PFSK-1 (cell line): ENCODE measurements around the gene RAD9B.

Experiments used
- FOXP2 ChIP-seq: optimal IDR thresholded peaks from 2 replicates; pipeline ENCODE3; 2011; ENCODE audit warnings: borderline replicate concordance, control low read depth, inconsistent platforms; ENCODE audit not compliant: insufficient read depth; ENCODE audit errors: extremely low read length, extremely low read depth
- POLR2AphosphoS5 ChIP-seq: IDR thresholded peaks from 2 replicates; pipeline ENCODE4 v1.6.1; 2012; ENCODE audit warnings: low read depth, mild to moderate bottlenecking, control low read depth, low read length, moderate library complexity
- SIN3A ChIP-seq: IDR thresholded peaks from 2 replicates; pipeline ENCODE4 v1.6.1; 2012; ENCODE audit warnings: mild to moderate bottlenecking, low read length, moderate library complexity, borderline replicate concordance; ENCODE audit not compliant: insufficient read depth
- TAF1 ChIP-seq: IDR thresholded peaks from 2 replicates; pipeline ENCODE4 v1.6.1; 2012; ENCODE audit warnings: low read length, control low read depth, borderline replicate concordance; ENCODE audit not compliant: insufficient read depth
- TF ChIP-seq, protein P1 (sequence below), 2 experiments: IDR thresholded peaks; 2 replicates each; pipeline versions ENCODE4 v1.6.1 to v1.8.0; 2011 to 2012; ENCODE audit warnings: low read depth in 2 of 2, low read length in 2 of 2, control low read depth in 1 of 2, inconsistent platforms in 1 of 2, mild to moderate bottlenecking in 1 of 2, moderate library complexity in 1 of 2; ENCODE audit not compliant: insufficient read depth in 1 of 2

RAD9B gene

DNA sequence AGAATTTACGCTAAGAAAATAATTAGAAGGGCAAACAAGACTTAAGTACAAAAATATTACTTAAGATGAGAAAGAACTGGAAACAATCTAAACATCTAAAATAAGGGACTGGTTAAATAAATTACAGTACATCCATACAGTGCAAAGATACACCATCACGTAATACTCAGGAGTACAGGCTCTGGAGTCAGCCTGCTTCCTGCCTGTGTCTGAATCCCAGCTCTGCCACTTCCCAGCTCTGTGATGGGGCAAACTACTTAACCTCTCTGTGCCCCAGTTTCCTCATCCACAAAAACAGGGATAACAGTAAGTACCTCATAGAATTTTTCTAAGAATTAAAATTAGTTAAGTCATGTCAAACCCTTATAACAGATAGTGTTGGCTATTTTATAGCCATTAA is 45.0 kb downstream of the RAD9B start:
- no peak for TF ChIP-seq FOXP2
- no peak for TF ChIP-seq TAF1
- TF ChIP-seq, protein P1, sequence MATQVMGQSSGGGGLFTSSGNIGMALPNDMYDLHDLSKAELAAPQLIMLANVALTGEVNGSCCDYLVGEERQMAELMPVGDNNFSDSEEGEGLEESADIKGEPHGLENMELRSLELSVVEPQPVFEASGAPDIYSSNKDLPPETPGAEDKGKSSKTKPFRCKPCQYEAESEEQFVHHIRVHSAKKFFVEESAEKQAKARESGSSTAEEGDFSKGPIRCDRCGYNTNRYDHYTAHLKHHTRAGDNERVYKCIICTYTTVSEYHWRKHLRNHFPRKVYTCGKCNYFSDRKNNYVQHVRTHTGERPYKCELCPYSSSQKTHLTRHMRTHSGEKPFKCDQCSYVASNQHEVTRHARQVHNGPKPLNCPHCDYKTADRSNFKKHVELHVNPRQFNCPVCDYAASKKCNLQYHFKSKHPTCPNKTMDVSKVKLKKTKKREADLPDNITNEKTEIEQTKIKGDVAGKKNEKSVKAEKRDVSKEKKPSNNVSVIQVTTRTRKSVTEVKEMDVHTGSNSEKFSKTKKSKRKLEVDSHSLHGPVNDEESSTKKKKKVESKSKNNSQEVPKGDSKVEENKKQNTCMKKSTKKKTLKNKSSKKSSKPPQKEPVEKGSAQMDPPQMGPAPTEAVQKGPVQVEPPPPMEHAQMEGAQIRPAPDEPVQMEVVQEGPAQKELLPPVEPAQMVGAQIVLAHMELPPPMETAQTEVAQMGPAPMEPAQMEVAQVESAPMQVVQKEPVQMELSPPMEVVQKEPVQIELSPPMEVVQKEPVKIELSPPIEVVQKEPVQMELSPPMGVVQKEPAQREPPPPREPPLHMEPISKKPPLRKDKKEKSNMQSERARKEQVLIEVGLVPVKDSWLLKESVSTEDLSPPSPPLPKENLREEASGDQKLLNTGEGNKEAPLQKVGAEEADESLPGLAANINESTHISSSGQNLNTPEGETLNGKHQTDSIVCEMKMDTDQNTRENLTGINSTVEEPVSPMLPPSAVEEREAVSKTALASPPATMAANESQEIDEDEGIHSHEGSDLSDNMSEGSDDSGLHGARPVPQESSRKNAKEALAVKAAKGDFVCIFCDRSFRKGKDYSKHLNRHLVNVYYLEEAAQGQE (IDR thresholded peaks at IDR 0.05; ENCODE audit: insufficient read depth in 1 of 2, low read depth in 2 of 2, low read length in 2 of 2): no peak
- no peak for TF ChIP-seq SIN3A
- no peak for TF ChIP-seq POLR2AphosphoS5

DNA sequence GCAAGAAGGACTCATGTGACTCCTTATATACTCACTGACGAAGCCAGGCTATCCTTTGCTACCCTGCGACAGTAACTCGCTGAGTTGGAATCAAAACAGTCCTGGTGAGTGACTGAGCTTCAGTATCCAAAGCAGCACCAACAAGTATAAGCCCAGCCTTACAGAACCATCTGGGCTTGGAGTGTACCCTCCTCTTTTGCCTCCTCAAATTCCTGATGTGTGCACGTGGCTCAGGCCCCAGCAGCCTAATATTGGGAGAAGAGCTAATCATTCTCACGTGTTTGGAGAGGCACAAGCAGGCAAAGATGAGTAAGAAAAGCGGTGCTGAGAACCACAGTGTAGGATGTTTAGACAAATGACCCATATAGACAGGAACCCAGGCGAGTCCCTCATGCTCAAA is 46.5 kb downstream of the RAD9B start:
- TF ChIP-seq TAF1: no peak

DNA sequence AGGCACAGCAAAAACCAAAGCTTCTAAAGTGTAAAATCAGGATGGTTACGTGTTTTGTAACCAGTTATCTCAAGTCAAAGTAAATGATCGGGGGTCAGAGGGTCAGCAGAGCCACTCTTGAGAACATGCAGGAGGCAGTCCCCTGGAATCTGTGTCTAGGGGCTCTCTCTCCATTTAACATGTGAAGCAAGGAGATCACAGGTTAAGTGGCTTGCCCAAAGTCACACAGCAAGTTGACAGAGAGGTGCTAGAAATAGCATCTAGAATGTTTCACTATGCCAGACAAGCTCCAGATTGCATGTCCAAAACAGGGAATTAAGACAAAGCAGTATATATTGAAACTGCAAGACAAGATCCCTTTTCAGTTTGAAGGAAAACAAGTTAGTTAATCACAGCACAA is 47.6 kb downstream of the RAD9B start:
- TF ChIP-seq FOXP2 (no peak), SIN3A (no peak)

DNA sequence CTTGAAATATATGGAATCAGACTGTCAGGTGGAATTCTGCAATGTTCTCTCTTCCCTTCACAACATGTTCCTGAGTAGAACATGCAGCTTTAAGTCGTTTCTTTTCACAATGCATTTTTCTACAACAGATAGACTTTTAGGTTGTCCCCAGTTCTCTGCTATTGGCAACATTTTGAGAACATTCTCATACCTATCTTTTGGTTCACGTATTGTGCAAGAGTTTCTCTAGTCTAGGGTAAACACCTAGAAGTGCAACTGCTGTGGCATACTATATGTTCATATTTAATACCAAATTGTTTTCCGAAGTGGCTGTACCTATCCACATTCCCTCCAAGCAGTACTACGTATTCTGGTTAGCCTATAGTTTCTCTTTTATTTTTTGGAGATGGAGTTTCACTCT is 48.9 kb downstream of the RAD9B start:
- no peak for TF ChIP-seq FOXP2
- TF ChIP-seq TAF1: no peak
